ENCODE data around the gene IRS4.

The IRS4 gene

DNA sequence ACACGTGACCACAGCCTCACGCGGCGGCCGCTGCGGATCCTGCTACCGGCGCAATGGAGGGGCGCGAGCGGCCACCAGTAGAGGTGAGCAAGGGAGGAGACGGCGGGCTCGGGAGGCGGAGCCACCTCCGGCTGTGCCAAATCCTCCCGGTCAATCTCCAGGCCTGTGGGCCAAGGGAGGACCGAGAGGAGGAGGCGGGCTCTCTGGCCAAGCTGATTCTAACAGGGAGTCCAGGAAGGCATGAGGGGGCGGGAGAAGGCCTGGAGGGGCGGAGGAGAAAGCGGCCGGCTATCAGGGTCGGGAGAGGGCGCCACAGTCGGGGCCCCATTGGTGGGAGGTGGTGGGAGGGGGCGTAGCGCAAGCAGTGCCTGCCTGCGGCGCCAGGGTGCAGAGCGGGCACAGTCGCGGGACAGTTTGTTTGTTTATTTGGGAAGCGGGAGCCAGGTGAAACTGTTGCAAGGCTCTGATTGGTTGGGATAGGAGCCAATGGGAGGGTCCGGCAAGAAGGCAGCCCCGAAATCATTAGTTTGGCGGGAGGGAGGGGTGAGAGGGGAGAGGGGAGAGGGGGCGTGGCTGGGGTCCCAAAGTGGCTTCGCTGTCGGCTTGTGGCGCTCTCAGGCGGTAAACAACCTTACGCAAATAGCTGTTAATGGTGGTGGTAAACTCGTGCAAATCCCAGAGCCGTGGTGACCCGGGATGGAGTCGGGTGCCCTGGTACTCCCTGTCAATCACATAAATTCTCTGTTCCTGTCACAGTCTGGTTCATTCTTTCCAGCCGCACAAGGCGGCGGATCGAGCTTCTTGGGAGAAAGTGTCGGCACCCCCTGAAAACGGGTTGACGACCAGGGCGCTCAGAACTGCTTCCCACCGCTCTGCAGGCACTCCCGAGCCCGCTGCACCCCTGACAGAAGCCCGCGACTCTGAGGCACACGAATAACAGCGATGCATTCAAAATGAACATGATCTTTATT lies at the start of gene IRS4:
IRS4 (minus strand) TSS at position 55 of the 971 bp plus-strand sequence.
- no peak for DNase-seq

DNA sequence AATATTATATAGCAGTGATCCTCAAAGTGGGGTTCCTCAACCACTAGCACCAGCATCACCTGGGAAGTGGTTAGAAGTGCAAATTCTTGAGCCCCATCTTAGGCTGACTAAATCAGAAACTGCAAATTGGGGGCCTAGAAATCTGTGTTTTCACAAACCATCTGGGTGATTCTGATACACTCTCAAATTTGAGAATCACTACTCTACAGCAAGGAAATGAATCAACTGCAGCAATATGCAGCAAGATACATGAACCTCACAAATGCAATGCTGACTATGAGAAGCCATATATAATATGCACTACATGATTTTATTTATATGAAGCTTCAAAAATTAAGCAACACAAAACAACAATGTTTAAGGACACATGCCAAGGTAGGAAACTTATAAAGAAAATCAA lies 36.2 kb upstream of the IRS4 start:
- DNase-seq = no peak

DNA sequence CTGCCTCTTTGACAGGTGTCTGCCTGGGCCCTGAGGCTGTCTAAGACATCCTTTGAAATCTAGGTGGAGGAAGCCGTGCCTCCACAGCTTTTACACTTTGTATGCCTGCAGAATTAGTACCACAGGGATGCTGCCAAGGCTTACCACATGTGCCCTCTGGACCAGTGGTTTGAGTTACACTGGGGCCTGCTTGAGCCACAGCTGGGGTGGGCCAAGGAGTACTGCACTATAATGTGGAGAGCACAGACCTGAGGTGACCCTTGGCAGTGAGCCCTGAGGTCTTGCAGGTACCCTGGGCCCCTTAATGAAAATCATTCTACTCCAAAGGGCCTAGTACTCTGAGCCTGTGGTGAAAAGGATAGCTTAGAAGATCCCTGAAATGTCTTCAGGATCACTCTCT lies 27.2 kb upstream of the IRS4 start:
- no peak for DNase-seq

DNA sequence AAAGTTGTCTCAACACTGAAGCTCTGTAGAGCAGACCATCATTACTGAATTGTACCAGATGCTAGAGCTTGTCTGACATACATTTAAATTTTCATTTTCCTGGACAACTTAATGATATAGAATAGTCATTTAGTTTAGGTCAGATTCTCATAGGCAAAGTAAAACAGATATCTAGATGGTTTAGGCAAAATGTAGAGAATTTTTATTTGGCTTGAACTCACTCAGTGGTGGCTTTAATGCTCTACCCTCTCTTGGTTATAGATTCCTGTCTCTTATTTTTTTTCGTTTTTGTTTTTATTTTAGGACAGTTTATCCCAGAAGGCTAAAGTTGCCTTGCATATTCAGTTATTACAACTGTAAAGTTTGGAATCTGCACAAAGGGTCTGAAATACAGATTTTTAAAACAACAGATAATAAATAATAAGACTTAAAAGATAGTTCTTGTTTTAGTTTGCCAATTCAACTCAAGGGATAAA lies 4.0 kb upstream of the IRS4 start:
- no peak for DNase-seq

DNA sequence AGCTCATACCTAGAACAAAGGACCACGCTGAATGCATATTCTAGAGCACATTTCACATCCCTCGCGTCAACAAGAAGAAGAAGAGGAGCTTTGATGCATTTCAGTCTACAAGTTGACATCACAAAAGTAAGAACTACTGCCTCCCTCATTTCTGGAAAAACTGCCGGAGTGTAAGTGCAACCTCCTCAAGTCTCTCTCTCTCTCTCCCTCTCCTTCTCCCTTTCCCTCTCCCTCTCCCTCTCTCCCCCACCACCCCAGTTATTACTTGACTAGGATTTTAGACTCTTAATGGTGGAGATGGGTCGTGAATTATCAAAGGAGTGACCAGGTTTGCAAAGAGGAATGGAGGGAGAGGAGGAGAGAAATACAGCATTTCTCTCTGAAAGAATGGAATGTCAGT lies 1.4 kb upstream of the IRS4 start:
- no peak for DNase-seq

DNA sequence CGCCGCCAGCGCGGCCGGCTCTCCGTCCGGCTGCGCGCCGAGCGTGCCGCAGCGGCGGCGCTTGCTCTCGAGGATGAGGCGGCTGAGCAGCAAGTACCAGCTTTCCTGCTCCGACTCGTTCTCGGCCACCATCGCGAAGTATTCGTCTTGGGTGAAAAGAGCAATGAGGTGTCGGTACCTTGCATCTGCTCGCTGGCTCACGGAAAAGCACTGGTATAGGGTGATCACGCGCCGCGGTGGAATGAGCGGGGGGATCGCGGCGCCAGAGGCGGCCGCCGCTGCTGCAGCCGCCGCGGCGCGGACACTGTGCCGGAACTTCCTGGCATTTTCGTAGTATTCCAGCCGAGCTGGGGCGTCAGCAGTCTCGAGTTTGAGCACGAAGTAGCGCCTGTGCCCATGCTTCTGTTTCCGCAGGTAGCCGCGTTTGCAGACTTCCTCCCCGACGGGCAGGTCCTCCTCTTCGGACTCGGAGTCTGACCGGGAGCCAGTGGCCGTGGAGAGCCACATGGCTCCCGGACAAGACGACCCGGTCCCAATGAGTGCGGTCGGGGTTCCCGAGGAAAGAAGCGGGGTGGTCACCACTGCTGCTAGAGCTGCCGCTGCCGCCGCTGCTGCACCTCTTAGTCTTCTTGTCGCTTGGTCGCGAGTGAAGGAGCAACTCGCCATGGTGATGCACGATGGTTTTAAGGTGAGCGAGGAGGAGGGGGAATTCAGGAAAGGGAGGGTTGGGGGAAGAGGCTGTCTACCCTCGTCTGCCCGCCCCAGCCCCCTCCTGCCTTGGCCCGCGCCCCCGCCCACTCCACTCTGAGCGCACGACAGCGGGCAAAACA lies 469 bp downstream of the IRS4 start:
- DNase-seq = no peak

DNA sequence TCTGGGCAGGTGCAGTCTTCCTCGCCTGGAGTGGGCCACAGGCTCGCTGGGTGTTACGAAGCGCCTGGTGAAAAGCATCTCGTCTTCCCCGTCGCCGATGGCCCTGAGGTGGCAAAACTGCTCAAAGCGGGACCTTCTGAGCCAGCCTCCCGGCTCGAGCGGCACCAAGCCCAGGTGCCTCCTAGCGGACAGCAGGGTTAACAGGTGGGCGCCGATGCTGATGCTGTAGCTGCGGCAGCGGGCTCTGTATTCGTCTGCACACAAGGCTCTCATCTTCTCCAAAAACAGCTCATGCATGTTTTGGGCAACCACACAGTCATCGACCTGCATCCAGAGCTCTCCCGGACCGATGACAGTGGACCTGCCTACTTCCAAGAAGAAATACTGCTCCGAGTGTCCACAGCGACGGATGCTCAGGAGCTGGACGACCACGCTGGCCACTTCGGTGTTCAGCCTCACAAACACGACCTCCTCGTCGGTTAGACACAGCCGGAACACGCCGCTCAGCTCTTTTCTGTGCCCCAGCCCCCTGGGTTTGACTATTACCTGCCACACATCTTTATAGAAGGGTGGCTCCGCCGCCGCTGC lies 1.2 kb downstream of the IRS4 start:
- DNase-seq = no peak

DNA sequence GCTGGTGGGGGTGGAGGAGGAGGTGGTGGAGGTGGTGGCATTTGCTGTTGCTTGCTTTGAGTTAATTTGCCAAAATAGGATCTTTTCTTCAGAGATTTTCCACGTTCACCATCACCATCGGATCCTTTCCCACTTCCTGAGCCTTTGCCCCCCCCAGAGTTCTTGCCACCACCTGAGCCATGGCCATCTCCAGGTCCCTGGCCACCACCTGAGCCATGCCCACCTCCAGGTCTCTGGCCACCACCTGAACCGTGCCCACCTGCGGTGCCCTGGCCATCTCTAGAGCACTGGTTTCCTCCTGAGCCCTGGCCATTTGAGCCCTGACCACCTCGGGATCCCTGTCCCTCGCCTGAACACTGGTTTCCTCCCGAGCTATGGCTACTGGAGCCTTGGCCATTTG lies 1.9 kb downstream of the IRS4 start:
- no peak for DNase-seq

DNA sequence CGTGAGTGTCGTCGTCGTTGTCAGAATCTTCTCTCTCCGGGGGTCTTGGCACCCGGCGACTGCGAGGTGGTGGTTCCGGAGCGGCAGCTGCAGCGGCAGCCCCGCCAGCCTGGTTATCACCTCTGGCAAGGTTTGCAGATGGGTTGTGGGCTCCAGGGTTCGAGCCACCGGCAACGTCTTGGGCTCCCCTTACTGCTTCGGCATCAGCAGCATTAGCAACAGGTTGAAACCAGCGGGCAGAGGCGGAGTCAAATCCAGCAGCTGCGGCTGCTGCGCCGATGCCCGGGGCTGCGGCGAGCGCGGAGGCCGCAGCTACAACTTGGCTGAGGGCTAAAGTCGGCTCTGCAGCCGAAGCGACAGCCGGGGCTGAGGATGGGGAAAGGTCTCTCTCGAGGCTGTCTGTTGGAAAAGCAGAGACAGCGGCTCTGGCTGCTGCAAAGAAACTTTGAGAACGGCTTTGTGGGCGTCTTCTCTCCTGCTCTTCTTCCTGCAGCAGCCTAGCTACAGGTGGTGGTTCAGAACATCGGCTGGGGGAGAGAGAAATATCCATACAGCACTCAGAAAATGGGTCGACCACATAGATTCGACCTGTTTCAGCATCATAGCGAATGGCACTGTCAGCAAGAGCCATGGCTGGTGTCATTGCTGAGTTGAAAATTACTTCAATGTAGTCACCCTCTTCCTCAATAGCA lies 3.6 kb downstream of the IRS4 start:
- DNase-seq = no peak

DNA sequence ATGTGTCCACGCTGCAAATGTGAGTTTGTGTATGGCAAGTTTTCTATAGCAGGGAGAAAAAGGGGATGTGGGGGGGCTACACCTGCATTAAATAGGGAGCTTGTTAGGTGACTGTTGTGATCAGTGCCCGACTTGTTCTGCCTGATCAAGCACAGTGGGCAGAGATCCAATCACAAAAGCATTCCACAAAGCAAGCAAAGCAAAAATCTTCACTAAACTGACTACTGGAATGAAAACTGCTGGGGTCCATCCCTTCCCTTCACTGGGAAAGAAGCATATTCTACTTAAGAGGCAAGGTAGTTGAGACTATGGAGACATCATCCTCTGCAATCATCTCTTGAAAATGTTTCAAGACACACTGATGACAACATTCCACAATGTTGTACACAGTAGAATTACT lies 5.2 kb downstream of the IRS4 start:
- no peak for DNase-seq

DNA sequence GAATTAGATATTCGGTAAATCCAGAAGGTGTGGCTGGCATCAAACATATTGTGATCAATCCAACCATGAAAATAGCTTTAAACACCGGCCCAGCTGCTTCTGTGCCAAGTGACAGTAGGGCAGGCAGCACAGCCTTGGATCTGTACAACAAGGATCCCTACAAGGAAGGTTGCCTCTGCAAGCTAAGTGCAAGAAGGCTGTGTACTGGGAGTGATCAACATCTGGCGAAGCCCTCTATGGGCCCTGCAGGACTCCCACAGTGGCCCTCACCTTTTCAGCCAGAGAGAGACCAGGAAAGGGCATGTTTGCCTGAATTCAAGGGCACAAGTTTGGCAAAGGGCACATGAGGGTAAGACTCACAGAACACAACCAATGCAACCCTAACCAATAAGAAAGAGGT lies 9.6 kb downstream of the IRS4 start:
- no peak for DNase-seq

DNA sequence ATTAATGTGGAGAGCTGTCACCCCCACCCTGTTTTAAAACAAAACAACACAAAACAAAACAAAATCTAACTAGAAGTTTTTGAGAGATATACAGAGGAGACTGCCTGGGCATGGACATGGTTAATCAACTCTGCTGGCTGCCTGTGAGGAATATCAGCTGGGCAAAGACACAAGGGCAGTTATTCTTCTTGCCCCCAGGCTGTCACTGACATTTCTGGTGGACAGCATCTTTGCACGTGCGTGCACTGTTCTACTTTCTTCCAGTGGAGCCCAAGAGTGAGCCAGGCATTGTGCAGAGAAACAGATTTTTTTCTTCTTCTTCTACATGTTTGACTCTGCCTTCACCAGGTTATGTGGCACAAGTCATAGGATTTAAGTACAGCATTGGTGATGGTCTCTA lies 13.8 kb downstream of the IRS4 start:
- DNase-seq = no peak

DNA sequence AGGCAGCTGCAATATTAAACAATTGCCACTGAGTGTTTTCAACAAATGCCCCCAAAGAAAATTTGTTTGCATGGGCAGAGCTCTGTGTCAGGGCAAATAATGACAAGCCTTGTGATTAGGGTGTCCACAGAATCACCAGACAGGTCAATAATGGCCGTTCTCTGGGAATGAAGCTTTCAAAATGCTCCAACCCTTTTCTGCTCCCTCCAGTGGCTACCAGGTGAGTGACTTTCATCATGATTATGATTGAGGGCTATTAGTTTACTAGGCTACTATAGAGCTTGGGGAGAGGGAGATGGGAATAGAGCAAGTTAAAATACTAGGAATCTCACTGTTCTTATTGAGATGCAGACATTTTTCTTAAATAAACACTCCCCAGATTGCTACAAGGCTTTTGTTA lies 23.5 kb downstream of the IRS4 start:
- DNase-seq = no peak

DNA sequence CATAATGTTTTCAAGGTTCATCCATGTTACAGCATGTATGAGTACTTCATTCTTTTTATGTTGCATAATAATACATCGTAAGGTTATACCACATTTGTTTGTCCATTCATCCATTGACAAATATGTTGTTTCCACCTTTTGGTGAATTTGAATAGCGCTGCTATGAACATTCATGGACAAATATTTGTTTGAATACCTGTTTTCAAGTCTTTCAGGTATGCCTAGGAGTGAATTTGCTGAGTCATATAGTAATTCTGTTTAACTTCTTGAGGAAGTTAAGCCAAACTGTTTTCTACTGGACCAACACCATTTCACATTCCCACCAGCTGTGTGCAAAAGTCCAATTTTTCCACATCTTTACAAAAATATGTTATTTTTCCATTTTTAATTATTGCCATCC lies 31.5 kb downstream of the IRS4 start:
- DNase-seq = no peak

DNA sequence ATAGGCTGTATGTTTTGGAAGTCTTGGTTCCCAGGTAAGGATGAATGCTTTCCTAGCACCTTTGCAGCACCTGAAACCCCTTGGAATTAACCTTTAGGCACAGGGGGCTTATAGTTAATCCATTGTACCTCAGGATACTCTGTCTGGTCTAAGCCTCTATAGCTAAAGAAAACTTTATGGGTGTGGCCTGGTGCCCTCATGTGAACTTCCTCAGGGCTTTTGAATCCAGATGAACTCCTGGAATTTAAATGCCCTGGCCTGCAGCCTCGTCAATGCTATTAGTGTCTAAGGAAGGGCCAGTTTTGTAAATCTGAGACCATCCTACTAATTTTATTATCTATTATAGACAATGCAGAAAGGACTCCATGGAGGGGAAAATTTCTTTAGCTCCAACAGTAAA lies 33.8 kb downstream of the IRS4 start:
- no peak for DNase-seq

DNA sequence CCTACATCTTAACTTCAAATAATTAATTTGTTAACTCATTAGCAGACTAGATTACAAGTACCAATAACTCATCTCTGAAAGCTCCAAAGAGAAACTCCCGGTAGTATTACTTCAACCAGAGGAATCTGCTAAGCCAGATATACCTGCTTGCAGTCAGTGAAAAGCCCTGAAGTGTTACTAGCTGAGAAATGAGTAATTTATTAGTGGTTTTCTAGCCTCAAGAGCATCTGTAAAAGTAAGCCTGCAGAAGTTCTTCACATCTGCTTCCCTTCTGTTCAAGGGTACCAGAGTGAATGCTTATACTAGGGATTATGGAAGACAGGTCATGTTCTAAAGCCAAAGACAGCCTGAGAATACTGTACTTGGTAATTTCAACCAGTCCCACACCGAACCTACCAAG lies 34.7 kb downstream of the IRS4 start:
- no peak for DNase-seq

DNA sequence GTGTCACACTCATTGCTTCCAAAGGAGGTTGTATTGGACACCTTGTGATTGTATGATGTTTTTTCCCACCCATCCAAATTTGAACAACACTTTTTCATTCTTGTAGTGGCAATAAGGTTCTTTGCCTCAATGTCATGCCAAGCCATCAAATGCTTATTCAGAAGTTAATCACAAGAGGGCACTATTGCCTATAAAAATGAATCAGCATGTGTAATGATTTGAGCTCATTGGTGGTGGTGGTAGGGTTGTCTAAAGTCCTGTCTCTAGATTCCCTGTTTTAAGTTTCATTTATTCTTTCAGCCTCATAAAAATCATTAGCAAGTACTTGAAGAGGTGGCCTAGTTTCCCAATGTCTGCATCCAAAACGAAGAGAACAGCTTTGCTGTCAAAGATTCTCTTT lies 37.0 kb downstream of the IRS4 start:
- DNase-seq = no peak

DNA sequence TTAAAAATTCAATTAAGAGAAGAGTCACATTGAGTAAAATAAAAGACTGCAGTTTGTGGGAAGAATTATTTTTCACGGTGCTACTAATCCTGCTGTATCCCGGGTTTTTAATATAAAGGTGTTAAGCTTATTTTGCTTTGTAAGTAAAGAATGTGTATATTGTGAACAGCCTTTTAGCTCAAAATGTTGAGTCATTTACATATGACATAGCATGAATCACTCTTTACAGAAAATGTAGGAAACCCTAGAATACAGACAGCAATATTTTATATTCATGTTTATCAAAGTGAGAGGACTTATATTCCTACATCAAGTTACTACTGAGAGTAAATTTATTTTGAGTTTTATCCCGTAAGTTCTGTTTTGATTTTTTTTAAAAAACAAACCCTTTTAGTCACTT lies 39.7 kb downstream of the IRS4 start:
- DNase-seq = no peak

Measured in kidney glomerular epithelial cell (primary cell).